Peyer's patch (tissue), 4 donors: ENCODE data around the gene SYNRG. TPM values are rescaled to one million over a fixed set of nuclear protein-coding genes. Genes with fewer than 3 reads are reported as not detected.

Experiments
- DNase-seq, 3 donors: peaks; one replicate each; pipeline ENCODE4 v3.0.0-alpha.2; 2017 to 2019
- H3K27ac ChIP-seq, 4 donors: fragments of 200-600 bp; sonication (generic); one replicate each; pipeline ENCODE4 v1.5.1; 2016 to 2019
- H3K27me3 ChIP-seq, 2 donors: fragments of 200-600 bp; sonication (generic); one replicate each; pipeline ENCODE4 v1.5.1; 2019
- H3K36me3 ChIP-seq, 3 donors: fragments of 200-600 bp; sonication (generic); one replicate each; pipeline ENCODE4 v1.5.1; 2016 to 2019
- H3K4me1 ChIP-seq, 4 donors: fragments of 200-600 bp; sonication (generic); one replicate each; pipeline ENCODE4 v1.5.1; 2016 to 2019
- H3K4me3 ChIP-seq, 4 donors: fragments of 200-600 bp; sonication (generic); 1 replicate in 3 of 4; 2 replicates in 1 of 4; pipeline ENCODE4 v1.5.1; 2016 to 2019; ENCODE audit warnings: mild to moderate bottlenecking in 1 of 4
- H3K9me3 ChIP-seq, 4 donors: fragments of 200-600 bp; sonication (generic); one replicate each; pipeline ENCODE4 v1.5.1; 2016 to 2019; ENCODE audit warnings: mild to moderate bottlenecking in 1 of 4
- POLR2A ChIP-seq, 2 donors: fragments of 450-650 bp; IDR thresholded peaks; one replicate each; pipeline ENCODE4 v1.5.1; 2017; ENCODE audit warnings: antibody characterized with exemption in 2 of 2, mild to moderate bottlenecking in 2 of 2, moderate library complexity in 2 of 2
- total RNA-seq, 4 donors: library from RNA; depleted of rRNA; stranded (reverse); fragments of >200 nt; gene quantifications; one replicate each; pipeline ENCODE4 v1.1.0, GENCODE V29; 2016
- TF ChIP-seq, protein P1 (sequence below), 6 experiments: fragments of 450-650 bp in 4 of 6; fragments of 200-600 bp in 2 of 6; sonication (generic) in 1 of 6; IDR thresholded peaks; one replicate each; pipeline ENCODE4 v1.5.1; 2017 to 2019; ENCODE audit warnings: antibody characterized with exemption in 6 of 6, mild to moderate bottlenecking in 3 of 6, moderate library complexity in 1 of 6

Gene SYNRG
- total RNA-seq, 4 donors from 2014 or later: 42.5 to 102 (median 49.5) TPM

DNA sequence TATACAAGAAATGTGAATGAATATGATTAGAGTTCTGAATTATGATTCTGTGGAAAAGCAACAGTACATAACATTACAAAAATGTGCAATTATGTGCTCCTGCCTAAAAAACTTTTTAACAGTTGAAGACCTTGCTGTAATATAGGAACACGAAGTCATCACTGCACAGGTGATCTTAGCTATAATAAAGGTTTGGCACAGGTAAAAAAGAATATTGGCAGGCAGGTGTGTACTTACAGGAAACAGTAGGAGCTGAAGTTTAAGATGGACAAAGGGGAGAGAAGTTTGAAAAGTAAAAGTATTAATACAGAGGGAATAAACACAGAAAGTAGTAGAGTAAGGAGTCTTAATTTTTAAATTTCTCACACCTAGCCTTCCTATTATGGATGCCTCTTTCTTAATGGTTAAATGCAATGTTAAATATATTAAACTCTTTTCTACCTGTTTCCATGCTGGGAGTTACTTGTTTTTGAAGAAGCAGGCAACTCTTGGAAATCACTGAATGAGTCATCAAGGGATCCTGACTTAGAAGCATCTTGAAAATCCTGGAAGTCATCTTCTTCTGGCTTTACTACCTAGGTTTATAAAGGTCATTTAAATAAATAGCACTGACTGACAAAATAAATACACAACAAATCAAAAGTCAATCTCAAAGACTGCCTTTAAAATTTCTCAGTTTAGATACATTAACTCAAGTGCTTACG is 40.7 kb downstream of the SYNRG start:
- no peak for DNase-seq
- Histone ChIP-seq H3K4me1 (no peaks in the 10 kb centered on the region), H3K27me3 (no peaks in the 10 kb centered on the region), H3K36me3 (peaks cover 4 to 74% (median 5%) of the 10 kb centered on the region in 3 donors), H3K27ac (no peak overlapping the region), H3K4me3 (no peak overlapping the region), H3K9me3 (no peaks in the 10 kb centered on the region)
- TF ChIP-seq, protein P1, sequence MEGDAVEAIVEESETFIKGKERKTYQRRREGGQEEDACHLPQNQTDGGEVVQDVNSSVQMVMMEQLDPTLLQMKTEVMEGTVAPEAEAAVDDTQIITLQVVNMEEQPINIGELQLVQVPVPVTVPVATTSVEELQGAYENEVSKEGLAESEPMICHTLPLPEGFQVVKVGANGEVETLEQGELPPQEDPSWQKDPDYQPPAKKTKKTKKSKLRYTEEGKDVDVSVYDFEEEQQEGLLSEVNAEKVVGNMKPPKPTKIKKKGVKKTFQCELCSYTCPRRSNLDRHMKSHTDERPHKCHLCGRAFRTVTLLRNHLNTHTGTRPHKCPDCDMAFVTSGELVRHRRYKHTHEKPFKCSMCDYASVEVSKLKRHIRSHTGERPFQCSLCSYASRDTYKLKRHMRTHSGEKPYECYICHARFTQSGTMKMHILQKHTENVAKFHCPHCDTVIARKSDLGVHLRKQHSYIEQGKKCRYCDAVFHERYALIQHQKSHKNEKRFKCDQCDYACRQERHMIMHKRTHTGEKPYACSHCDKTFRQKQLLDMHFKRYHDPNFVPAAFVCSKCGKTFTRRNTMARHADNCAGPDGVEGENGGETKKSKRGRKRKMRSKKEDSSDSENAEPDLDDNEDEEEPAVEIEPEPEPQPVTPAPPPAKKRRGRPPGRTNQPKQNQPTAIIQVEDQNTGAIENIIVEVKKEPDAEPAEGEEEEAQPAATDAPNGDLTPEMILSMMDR (IDR thresholded peaks at IDR 0.05): no peak
- no peak for TF ChIP-seq POLR2A (IDR thresholded peaks at IDR 0.05)

DNA sequence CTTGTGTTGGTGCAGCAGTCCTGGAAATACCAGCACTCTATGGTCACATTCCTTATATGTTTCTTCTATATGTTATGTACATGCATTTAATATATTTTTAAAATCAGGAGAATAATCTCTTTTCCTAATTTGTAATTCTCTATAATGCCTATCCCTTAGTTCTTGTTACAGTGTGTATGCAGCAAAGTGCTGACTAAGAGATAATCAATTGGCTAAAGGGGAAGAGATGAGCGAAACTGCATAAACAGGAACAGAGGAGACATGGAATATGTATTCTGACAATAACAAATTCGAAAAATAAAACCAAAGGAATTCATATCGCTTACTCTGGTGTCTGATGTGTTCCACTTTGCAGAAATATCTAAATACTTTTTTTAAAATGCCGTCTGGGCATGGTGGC is 41.7 kb downstream of the SYNRG start:
- Histone ChIP-seq H3K4me1 (no peaks in the 10 kb centered on the region), H3K9me3 (no peaks in the 10 kb centered on the region), H3K27ac (no peak overlapping the region), H3K4me3 (no peak overlapping the region), H3K27me3 (no peaks in the 10 kb centered on the region), H3K36me3 (peaks cover 4 to 65% (median 5%) of the 10 kb centered on the region in 3 donors)
- no peak for TF ChIP-seq POLR2A (IDR thresholded peaks at IDR 0.05)
- TF ChIP-seq, protein P1 (IDR thresholded peaks at IDR 0.05): no peak
- DNase-seq: no peak

DNA sequence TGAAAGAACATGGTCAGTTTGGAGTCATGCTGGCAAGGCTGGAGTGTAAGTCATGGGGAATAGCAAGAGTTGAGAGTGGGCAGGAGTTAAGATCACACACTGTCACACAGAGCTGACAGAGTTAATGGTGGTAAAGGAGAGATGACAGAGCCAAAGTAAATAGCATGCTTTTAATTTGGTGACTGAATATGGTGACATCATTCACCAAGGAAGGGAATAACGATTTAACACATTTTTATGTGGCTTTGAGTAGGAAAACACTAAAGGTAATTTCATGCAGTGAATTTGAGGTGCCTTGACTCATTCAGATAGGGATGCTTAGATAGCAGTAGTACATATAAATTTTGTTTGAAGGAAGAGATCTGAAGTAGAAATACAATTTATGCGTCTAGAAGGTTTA is 42.1 kb downstream of the SYNRG start:
- no peaks in the 10 kb centered on the region for H3K27me3 ChIP-seq
- no peak overlapping the region for H3K4me3 ChIP-seq
- TF ChIP-seq, protein P1 (IDR thresholded peaks at IDR 0.05): no peak
- no peak for TF ChIP-seq POLR2A (IDR thresholded peaks at IDR 0.05)
- no peak overlapping the region for H3K27ac ChIP-seq
- DNase-seq: no peak
- H3K36me3 ChIP-seq: peaks cover 4 to 62% (median 5%) of the 10 kb centered on the region in 3 donors
- H3K9me3 ChIP-seq: no peaks in the 10 kb centered on the region
- no peaks in the 10 kb centered on the region for H3K4me1 ChIP-seq

DNA sequence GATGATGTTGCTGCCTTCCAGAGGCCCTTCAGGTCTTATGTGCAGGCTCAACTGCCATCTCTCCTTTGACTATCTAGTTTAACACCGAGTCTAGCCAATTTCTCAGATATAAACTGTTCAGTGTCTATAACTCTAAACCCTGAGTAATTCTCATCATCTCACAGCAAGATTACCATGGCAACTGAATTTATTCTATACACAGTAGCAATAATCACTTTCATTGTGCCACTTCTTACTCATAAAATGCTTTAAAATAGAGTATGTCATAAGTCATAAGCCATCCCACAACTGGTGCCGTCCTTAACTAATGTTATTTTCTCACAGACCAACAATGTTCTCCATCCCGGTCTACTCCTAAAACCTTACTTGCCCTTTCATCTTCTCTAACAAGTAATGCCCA is 45.0 kb downstream of the SYNRG start:
- Histone ChIP-seq H3K27me3 (no peaks in the 10 kb centered on the region), H3K4me1 (no peaks in the 10 kb centered on the region), H3K27ac (no peak overlapping the region), H3K4me3 (no peak overlapping the region), H3K9me3 (no peaks in the 10 kb centered on the region), H3K36me3 (peaks cover 0 to 65% (median 4%) of the 10 kb centered on the region in 3 donors)
- no peak for TF ChIP-seq POLR2A (IDR thresholded peaks at IDR 0.05)
- TF ChIP-seq, protein P1 (IDR thresholded peaks at IDR 0.05): no peak
- DNase-seq: no peak

DNA sequence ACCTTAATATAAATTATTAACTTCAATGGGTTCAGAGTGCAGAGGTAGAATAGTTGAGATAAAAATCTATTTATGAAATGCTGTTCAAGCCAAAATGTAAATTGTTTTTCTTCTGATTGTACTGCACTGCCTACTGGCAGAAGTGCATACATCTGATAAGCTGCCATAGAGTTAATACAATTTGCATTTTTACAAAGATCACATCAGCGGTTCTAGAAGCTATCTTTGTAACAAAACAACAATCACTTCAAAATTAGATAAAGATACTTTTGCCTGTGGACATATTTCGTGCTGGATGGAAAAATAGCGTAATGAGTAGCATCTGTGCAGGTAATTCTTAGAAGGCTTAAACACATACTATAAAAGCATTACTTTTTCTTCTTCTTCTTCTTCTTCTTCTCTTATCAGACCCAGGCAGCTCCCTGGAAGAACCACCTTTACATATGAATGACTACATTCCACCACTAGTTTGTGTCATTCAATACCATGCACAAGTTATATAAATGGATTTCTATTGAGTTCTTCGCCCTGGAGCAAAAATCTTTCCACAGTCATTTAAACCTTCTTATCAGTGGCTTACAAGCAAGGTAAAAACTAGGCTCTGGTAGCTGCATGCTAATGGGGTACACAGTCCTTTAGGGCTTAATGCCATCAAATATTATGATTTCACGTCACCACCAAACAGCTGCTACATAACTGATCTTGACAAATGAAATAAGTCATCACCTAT is 47.0 kb downstream of the SYNRG start:
- H3K9me3 ChIP-seq: no peaks in the 10 kb centered on the region
- H3K27ac ChIP-seq: no peak overlapping the region
- no peak for DNase-seq
- H3K4me1 ChIP-seq: no peaks in the 10 kb centered on the region
- peaks cover 0 to 64% (median 0%) of the 10 kb centered on the region in 3 donors for H3K36me3 ChIP-seq
- H3K27me3 ChIP-seq: no peaks in the 10 kb centered on the region
- TF ChIP-seq, protein P1 (IDR thresholded peaks at IDR 0.05): no peak
- no peak for TF ChIP-seq POLR2A (IDR thresholded peaks at IDR 0.05)
- no peak overlapping the region for H3K4me3 ChIP-seq
